Upper lobe of right lung (tissue), 1 donor: Measurements from ENCODE around the gene PRKD3. TPM values are rescaled to one million over a fixed set of nuclear protein-coding genes. Genes with fewer than 3 reads are reported as not detected.

Experiments
- ATAC-seq: fragments of 200-7000 bp; cut with Tn5 transposase; one replicate; pipeline ENCODE4 v1.9.1; 2020; ENCODE audit warnings: mild to moderate bottlenecking, moderate library complexity
- DNase-seq: peaks from one replicate; pipeline ENCODE4 v3.0.0-alpha.2; 2020
- H3K27ac ChIP-seq: fragments of 200-600 bp; one replicate; pipeline ENCODE4 v1.8.0; 2022
- H3K27me3 ChIP-seq: fragments of 200-600 bp; one replicate; pipeline ENCODE4 v1.8.0; 2022; ENCODE audit warnings: mild to moderate bottlenecking
- H3K36me3 ChIP-seq: fragments of 200-600 bp; one replicate; pipeline ENCODE4 v1.8.0; 2022
- H3K4me1 ChIP-seq: fragments of 200-600 bp; one replicate; pipeline ENCODE4 v1.8.0; 2022
- H3K4me3 ChIP-seq: fragments of 200-600 bp; one replicate; pipeline ENCODE4 v1.8.0; 2022; ENCODE audit warnings: mild to moderate bottlenecking
- H3K9me3 ChIP-seq: fragments of 200-600 bp; one replicate; pipeline ENCODE4 v1.8.0; 2022
- CTCF ChIP-seq: fragments of 200-600 bp; IDR thresholded peaks from one replicate; pipeline ENCODE4 v1.8.0; 2022; ENCODE audit warnings: antibody characterized with exemption
- intact Hi-C: fragments of 100-400 bp; cut with DNase I; formaldehyde crosslinking; loops from one replicate; pipeline ENCODE4 v1.11.0; 2022
- total RNA-seq: library from RNA; stranded (reverse); fragmentation: NEBNext Ultra II Directional; extraction: Animal tissue kit (Norgen Biotek cat#: 25700); gene quantifications from one replicate; pipeline ENCODE4 v1.2.1, GENCODE V29; 2021
- donor health status: DM: no; HTN: yes; CAD: no; lungs with severe emphysema.

Gene PRKD3
- total RNA-seq, 1 donor from 2014 or later: 43.6 TPM

- TF ChIP-seq CTCF: no peak
- ATAC-seq: no peak
- no peak overlapping the region for H3K27ac ChIP-seq
- H3K9me3 ChIP-seq: no peaks in the 10 kb centered on the region
- H3K36me3 ChIP-seq: peaks cover 65% of the 10 kb centered on the region
- H3K4me3 ChIP-seq: no peak overlapping the region
- no peaks in the 10 kb centered on the region for H3K4me1 ChIP-seq
- DNase-seq: no peak
- no peaks in the 10 kb centered on the region for H3K27me3 ChIP-seq
- intact Hi-C loops: no loop called here
Measured at GRCh38 chr2:37284381-37284780, 40.3 kb downstream of the PRKD3 start.

GRCh38 chr2:37283207-37283606, 41.4 kb downstream of the PRKD3 start:
- Histone ChIP-seq H3K4me3 (no peak overlapping the region), H3K36me3 (peaks cover 65% of the 10 kb centered on the region), H3K27ac (no peak overlapping the region), H3K27me3 (no peaks in the 10 kb centered on the region), H3K4me1 (no peaks in the 10 kb centered on the region), H3K9me3 (no peaks in the 10 kb centered on the region)
- ATAC-seq (no peak), DNase-seq (no peak)
- TF ChIP-seq CTCF: no peak
- intact Hi-C loops: no loop called here

- Histone ChIP-seq H3K27ac (no peak overlapping the region), H3K9me3 (no peaks in the 10 kb centered on the region), H3K4me3 (no peak overlapping the region), H3K36me3 (peaks cover 67% of the 10 kb centered on the region), H3K4me1 (no peaks in the 10 kb centered on the region), H3K27me3 (no peaks in the 10 kb centered on the region)
- ATAC-seq: no peak
- intact Hi-C loops: no loop called here
- no peak for DNase-seq
- TF ChIP-seq CTCF: no peak
Measured at GRCh38 chr2:37282746-37283145, 41.9 kb downstream of the PRKD3 start.

- DNase-seq (no peak), ATAC-seq (no peak)
- no peak overlapping the region for H3K27ac ChIP-seq
- intact Hi-C loops: no loop called here
- TF ChIP-seq CTCF: no peak
- no peaks in the 10 kb centered on the region for H3K4me1 ChIP-seq
- no peak overlapping the region for H3K4me3 ChIP-seq
- H3K9me3 ChIP-seq: no peaks in the 10 kb centered on the region
- no peaks in the 10 kb centered on the region for H3K27me3 ChIP-seq
- H3K36me3 ChIP-seq: peaks cover 74% of the 10 kb centered on the region
Measured at GRCh38 chr2:37281916-37282315, 42.7 kb downstream of the PRKD3 start.

GRCh38 chr2:37276291-37276690, 48.3 kb downstream of the PRKD3 start:
- no peaks in the 10 kb centered on the region for H3K9me3 ChIP-seq
- intact Hi-C loops: no loop called here
- H3K27me3 ChIP-seq: no peaks in the 10 kb centered on the region
- H3K27ac ChIP-seq: no peak overlapping the region
- H3K4me3 ChIP-seq: no peak overlapping the region
- no peak for DNase-seq
- H3K4me1 ChIP-seq: no peaks in the 10 kb centered on the region
- no peak for TF ChIP-seq CTCF
- no peak for ATAC-seq
- peaks cover 89% of the 10 kb centered on the region for H3K36me3 ChIP-seq

Other genes starting within 250 kb of the PRKD3 start
- gene HEATR5B, start 240.5 kb downstream of the PRKD3 start, total RNA-seq: 23.1 TPM
- gene GPATCH11, start 240.3 kb downstream of the PRKD3 start, total RNA-seq: 7.8 TPM
- 57.1 TPM for gene EIF2AK2, start 167.9 kb downstream of the PRKD3 start, total RNA-seq
- not detected for gene SULT6B1, start 136.2 kb downstream of the PRKD3 start, total RNA-seq
- 38.8 TPM for gene CEBPZOS, start 128.3 kb downstream of the PRKD3 start, total RNA-seq
- 47.7 TPM for gene CEBPZ, start 93.2 kb downstream of the PRKD3 start, total RNA-seq
- gene NDUFAF7, start 93.2 kb downstream of the PRKD3 start, total RNA-seq: 16.7 TPM
- gene QPCT, start 19.8 kb upstream of the PRKD3 start, total RNA-seq: 4.9 TPM